Gastrocnemius medialis (tissue), 4 donors: ENCODE results near the gene THSD4.

ENCODE experiments used
- POLR2A ChIP-seq, 2 donors: fragments of 450-650 bp; IDR thresholded peaks; one replicate each; pipeline ENCODE4 v1.6.1; 2017; ENCODE audit warnings: antibody characterized with exemption in 2 of 2, mild to moderate bottlenecking in 2 of 2, moderate library complexity in 2 of 2
- TF ChIP-seq, protein P1 (sequence below), 5 experiments: fragments of 450-650 bp in 3 of 5; fragments of 200-600 bp in 2 of 5; sonication (generic) in 2 of 5; IDR thresholded peaks in 4 of 5; conservative IDR thresholded peaks in 1 of 5; 1 replicate in 4 of 5; 2 replicates in 1 of 5; pipeline ENCODE4 v1.5.1; 2016 to 2019; ENCODE audit warnings: antibody characterized with exemption in 5 of 5, mild to moderate bottlenecking in 3 of 5, moderate library complexity in 3 of 5

GRCh38 chr15:71699977-71700376, 584.7 kb downstream of the THSD4 start:
- TF ChIP-seq, protein P1, sequence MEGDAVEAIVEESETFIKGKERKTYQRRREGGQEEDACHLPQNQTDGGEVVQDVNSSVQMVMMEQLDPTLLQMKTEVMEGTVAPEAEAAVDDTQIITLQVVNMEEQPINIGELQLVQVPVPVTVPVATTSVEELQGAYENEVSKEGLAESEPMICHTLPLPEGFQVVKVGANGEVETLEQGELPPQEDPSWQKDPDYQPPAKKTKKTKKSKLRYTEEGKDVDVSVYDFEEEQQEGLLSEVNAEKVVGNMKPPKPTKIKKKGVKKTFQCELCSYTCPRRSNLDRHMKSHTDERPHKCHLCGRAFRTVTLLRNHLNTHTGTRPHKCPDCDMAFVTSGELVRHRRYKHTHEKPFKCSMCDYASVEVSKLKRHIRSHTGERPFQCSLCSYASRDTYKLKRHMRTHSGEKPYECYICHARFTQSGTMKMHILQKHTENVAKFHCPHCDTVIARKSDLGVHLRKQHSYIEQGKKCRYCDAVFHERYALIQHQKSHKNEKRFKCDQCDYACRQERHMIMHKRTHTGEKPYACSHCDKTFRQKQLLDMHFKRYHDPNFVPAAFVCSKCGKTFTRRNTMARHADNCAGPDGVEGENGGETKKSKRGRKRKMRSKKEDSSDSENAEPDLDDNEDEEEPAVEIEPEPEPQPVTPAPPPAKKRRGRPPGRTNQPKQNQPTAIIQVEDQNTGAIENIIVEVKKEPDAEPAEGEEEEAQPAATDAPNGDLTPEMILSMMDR (IDR thresholded peaks at IDR 0.05 in 4 of 5, conservative IDR thresholded peaks at IDR 0.05 in 1 of 5) = no peak
- no peak for TF ChIP-seq POLR2A (IDR thresholded peaks at IDR 0.05)
